Activated naive CD4-positive, alpha-beta T cell treated with anti-CD3 and anti-CD28 coated beads, Interleukin-2, amount 50 U/mL, for 24 hours (primary cell): ENCODE results near the gene DYNLL1.
"Not testable (repeated sequence)": the region's sequence is repeated elsewhere in the genome, so short reads cannot be mapped to it uniquely, and the experiment has no call there.

Source experiments
- H3K27ac Mint-ChIP-seq: one replicate; pipeline ENCODE4 v1.8.0; 2021; ENCODE audit warnings: mild to moderate bottlenecking, mixed read lengths
- H3K27me3 Mint-ChIP-seq: one replicate; pipeline ENCODE4 v1.8.0; 2021; ENCODE audit warnings: mixed read lengths
- H3K36me3 Mint-ChIP-seq: one replicate; pipeline ENCODE4 v1.8.0; 2021; ENCODE audit warnings: mixed read lengths
- H3K4me1 Mint-ChIP-seq: one replicate; pipeline ENCODE4 v1.8.0; 2021; ENCODE audit warnings: mixed read lengths
- H3K4me3 Mint-ChIP-seq: one replicate; pipeline ENCODE4 v1.8.0; 2021; ENCODE audit warnings: mild to moderate bottlenecking, mixed read lengths
- H3K9me3 Mint-ChIP-seq: one replicate; pipeline ENCODE4 v1.8.0; 2021; ENCODE audit warnings: mixed read lengths

Gene DYNLL1

DNA sequence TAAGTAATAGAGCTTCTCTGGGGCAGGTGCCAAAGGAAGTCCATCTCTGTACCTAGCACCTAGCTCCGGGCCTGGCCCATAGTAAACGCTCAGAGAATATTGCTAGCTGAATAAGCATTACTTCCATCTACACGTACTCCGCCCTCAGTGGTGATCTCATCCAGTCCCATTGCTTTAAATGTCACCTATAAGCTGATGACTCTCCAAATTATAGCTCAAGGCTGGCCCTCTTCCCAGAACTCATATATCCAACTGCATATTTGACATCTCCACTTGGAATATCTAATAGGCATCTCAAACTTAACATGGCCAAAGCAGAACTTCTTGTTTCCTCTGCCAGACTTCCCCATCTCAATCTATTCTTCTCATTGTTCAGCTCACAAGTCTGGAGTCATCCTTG lies 6.9 kb upstream of the DYNLL1 start:
- H3K36me3 Mint-ChIP-seq, result no peaks in the 10 kb centered on the region
- H3K4me3 Mint-ChIP-seq, result no peak overlapping the region
- H3K27ac Mint-ChIP-seq, result no peak overlapping the region
- H3K9me3 Mint-ChIP-seq, result no peaks in the 10 kb centered on the region
- H3K27me3 Mint-ChIP-seq, result no peaks in the 10 kb centered on the region
- H3K4me1 Mint-ChIP-seq, result no peaks in the 10 kb centered on the region

DNA sequence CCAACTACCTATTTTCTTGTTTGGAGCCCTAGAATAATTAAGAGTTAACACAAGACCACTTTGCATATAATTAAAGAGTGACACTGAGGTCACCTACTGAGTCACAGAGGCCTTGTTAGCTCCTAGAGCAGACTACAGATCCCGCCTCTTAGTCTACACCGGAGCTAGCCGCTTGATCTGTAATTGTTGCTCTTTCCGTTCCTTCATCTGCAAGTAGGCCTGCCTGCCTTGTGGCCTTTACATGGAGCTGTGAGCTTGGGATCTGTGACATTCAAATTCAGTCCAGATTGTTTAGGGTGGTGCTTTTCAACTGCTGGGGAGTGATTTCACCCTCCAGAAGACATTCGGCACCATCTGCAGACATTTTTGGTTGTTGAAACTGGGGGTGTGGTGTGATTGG lies 5.6 kb upstream of the DYNLL1 start:
- Mint-ChIP-seq H3K4me1 (peaks cover 6% of the 10 kb centered on the region), H3K9me3 (no peaks in the 10 kb centered on the region), H3K27ac (no peak overlapping the region), H3K36me3 (no peaks in the 10 kb centered on the region), H3K4me3 (no peak overlapping the region), H3K27me3 (no peaks in the 10 kb centered on the region)

- Mint-ChIP-seq H3K4me1 (peaks cover 8% of the 10 kb centered on the region), H3K27me3 (no peaks in the 10 kb centered on the region), H3K9me3 (no peaks in the 10 kb centered on the region), H3K27ac (no peak overlapping the region), H3K4me3 (no peak overlapping the region), H3K36me3 (no peaks in the 10 kb centered on the region)
These were observed 4.9 kb upstream of the DYNLL1 start for GRCh38 chr12:120490833-120491512.

DNA sequence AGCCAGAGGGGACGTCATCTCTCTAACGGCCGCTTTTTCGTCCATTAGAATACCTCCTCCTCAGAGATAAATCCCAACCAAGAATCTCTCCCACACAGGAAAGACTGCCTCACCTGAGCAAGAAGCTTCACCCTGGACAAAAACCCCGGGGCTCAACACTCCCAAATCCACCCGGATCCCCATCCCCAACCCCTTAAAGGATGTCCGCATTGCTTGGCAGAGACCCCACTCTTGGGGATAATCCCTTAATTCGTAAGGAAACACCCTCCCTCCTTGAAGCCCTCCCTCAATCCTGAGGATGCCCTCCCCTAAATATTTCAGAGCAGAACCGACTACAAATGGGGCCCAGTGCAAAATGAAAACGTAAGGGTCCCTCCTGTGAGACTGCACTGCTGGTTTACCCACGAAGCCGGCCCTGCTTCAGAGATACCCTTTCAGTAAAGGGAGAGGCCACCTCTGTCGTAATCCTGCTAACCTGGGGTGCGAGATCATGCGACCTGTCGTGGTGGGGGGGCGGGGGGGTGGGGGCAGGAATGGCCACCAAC lies 655 bp upstream of the DYNLL1 start:
- H3K27ac Mint-ChIP-seq, result peak overlapping the region; percentile 72
- no peaks in the 10 kb centered on the region for H3K27me3 Mint-ChIP-seq
- no peaks in the 10 kb centered on the region for H3K9me3 Mint-ChIP-seq
- H3K4me1 Mint-ChIP-seq, result peaks cover 28% of the 10 kb centered on the region
- H3K36me3 Mint-ChIP-seq, result peaks cover 5% of the 10 kb centered on the region
- peak overlapping the region; percentile 96 for H3K4me3 Mint-ChIP-seq

GRCh38 chr12:120496413-120497340 lies 764 bp downstream of the DYNLL1 start:
- Mint-ChIP-seq H3K4me1 (peaks cover 33% of the 10 kb centered on the region), H3K4me3 (peak overlapping the region; percentile 96), H3K9me3 (no peaks in the 10 kb centered on the region), H3K27me3 (no peaks in the 10 kb centered on the region), H3K27ac (peak overlapping the region; percentile 59), H3K36me3 (peaks cover 5% of the 10 kb centered on the region)

DNA sequence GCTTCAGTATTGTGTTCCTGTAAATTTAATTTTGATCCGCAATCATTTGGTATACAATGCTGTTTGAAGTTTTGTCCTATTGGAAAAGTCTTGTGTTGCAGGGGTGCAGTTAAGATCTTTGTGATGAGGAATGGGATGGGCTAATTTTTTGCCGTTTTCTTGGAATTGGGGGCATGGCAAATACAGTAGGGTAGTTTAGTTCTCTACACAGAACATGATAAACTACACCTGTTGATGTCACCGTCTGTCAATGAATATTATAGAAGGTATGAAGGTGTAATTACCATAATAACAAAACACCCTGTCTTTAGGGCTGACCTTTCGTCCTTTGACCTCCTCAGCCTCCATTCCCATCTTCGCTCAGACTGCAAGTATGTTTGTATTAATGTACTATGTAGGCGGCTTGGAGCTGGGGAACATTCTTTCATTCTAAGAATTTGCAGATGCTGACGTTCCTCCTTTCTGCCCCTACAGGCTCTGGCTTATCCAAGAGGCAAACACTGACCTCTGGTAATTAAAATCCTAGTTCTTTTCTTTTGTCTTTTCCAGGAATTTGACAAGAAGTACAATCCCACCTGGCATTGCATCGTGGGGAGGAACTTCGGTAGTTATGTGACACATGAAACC lies 1.7 kb downstream of the DYNLL1 start:
- peaks cover 33% of the 10 kb centered on the region for H3K4me1 Mint-ChIP-seq
- H3K36me3 Mint-ChIP-seq, result peaks cover 5% of the 10 kb centered on the region
- H3K27me3 Mint-ChIP-seq, result no peaks in the 10 kb centered on the region

GRCh38 chr12:120498870-120499515 lies 3.1 kb downstream of the DYNLL1 start:
- no peak overlapping the region for H3K4me3 Mint-ChIP-seq

More for the DNA sequence above, 1.7 kb downstream of the DYNLL1 start:
- Mint-ChIP-seq H3K4me3 (peak overlapping the region; percentile 96), H3K27ac (peak overlapping the region; percentile 1), H3K9me3 (no peaks in the 10 kb centered on the region)

DNA sequence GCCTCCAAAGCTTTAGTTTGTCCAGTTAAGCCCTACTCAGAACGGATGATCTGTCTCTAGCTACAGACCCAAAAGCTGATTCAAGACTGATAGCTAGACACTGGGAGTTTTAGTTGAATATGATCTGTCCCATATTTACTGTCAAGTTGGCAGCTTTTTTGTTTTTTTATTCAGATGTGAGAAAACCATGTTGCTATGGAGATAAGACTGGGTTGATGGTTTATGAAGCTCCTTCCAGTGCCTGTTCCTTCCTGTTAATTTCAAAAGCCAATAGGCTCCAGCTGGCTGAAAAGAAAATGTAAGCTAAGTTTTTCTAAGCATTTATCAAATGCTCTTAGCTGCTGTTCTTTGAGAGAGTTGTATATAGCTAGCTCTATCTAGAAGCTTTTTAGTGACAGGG lies 4.7 kb downstream of the DYNLL1 start:
- Mint-ChIP-seq H3K36me3 (peaks cover 7% of the 10 kb centered on the region), H3K27ac (no peak overlapping the region), H3K27me3 (no peaks in the 10 kb centered on the region), H3K9me3 (no peaks in the 10 kb centered on the region), H3K4me1 (peaks cover 25% of the 10 kb centered on the region), H3K4me3 (no peak overlapping the region)

More at GRCh38 chr12:120498870-120499515, 3.1 kb downstream of the DYNLL1 start:
- H3K36me3 Mint-ChIP-seq, result peaks cover 7% of the 10 kb centered on the region
- no peaks in the 10 kb centered on the region for H3K27me3 Mint-ChIP-seq
- H3K9me3 Mint-ChIP-seq, result no peaks in the 10 kb centered on the region
- H3K27ac Mint-ChIP-seq, result no peak overlapping the region
- peaks cover 33% of the 10 kb centered on the region for H3K4me1 Mint-ChIP-seq

- no peaks in the 10 kb centered on the region for H3K9me3 Mint-ChIP-seq
- H3K27ac Mint-ChIP-seq, result no peak overlapping the region
- H3K4me3 Mint-ChIP-seq, result no peak overlapping the region
- H3K4me1 Mint-ChIP-seq, result peaks cover 6% of the 10 kb centered on the region
- H3K27me3 Mint-ChIP-seq, result no peaks in the 10 kb centered on the region
- H3K36me3 Mint-ChIP-seq, result peaks cover 6% of the 10 kb centered on the region
These were observed 8.7 kb downstream of the DYNLL1 start for GRCh38 chr12:120504587-120504986.

GRCh38 chr12:120508537-120508936 lies 12.6 kb downstream of the DYNLL1 start:
- Mint-ChIP-seq H3K27ac (no peak overlapping the region), H3K4me3 (no peak overlapping the region), H3K36me3 (peaks cover 7% of the 10 kb centered on the region), H3K4me1 (no peaks in the 10 kb centered on the region), H3K9me3 (no peaks in the 10 kb centered on the region), H3K27me3 (no peaks in the 10 kb centered on the region)

DNA sequence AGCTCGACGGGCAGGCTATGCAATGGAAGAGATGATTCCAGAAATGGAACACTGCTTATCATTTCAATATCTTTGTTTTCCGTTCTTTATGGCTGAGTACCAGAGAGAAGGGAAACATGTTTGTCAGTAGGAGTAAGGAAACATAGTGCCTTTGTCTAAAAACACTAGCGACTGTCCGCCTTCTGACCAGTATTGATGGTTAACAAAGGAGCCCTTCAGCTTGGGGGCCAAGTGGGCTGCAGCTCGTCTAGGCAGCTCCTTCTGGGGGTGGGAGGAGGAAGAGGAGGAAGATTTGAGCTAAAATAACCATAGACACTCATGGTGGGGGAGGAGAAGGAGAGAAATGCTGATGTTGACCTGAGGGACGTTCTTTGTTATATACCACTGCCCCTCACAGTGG lies 18.1 kb downstream of the DYNLL1 start:
- peaks cover 11% of the 10 kb centered on the region for H3K36me3 Mint-ChIP-seq
- no peak overlapping the region for H3K4me3 Mint-ChIP-seq
- no peaks in the 10 kb centered on the region for H3K9me3 Mint-ChIP-seq
- no peaks in the 10 kb centered on the region for H3K27me3 Mint-ChIP-seq
- H3K27ac Mint-ChIP-seq, result no peak overlapping the region
- H3K4me1 Mint-ChIP-seq, result peaks cover 3% of the 10 kb centered on the region

DNA sequence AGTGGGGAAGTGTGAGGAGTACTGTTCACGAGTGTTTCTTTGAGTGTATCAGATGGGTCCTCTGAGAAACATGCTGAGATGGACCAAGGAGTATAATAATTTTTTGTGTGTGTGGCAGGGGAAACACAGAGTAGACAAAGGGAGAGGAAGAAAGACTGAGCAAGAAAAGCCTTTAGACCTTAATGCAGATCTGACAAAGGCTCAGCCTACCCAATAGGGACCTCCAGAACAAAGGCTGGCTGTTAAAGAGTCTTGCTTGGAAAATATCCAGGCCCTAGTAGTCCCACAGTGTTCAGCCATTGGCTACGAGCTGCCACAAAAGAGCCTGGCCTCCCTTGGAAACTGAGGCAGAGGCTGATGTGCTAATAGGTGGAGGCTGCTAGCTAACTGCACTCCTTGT lies 19.6 kb downstream of the DYNLL1 start:
- Mint-ChIP-seq H3K4me3 (no peak overlapping the region), H3K27me3 (no peaks in the 10 kb centered on the region), H3K36me3 (peaks cover 8% of the 10 kb centered on the region), H3K9me3 (no peaks in the 10 kb centered on the region), H3K4me1 (peaks cover 3% of the 10 kb centered on the region), H3K27ac (no peak overlapping the region)

DNA sequence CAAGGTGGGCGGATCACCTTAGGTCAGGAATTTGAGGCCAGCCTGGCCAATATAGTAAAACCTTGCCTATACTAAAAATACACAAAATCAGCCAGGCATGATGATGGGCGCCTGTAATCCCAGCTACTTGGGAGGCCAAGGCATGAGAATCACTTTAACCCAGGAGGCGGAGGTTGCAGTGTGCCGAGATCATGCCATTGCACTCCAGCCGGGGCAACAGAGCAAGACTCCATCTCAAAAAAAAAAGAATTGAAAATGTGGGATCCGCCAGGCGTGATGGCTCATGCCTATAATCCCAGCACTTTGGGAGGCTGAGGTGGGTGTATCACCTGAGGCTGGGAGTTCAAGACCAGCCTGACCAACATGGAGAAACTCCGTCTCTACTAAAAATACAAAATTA lies 23.4 kb downstream of the DYNLL1 start:
- H3K36me3 Mint-ChIP-seq, H3K9me3 Mint-ChIP-seq, H3K27ac Mint-ChIP-seq, H3K4me3 Mint-ChIP-seq, H3K27me3 Mint-ChIP-seq, H3K4me1 Mint-ChIP-seq: not testable (repeated sequence)

GRCh38 chr12:120522568-120522967 lies 26.7 kb downstream of the DYNLL1 start:
- H3K4me3 Mint-ChIP-seq, result no peak overlapping the region
- H3K4me1 Mint-ChIP-seq, result peaks cover 5% of the 10 kb centered on the region
- no peaks in the 10 kb centered on the region for H3K9me3 Mint-ChIP-seq
- H3K36me3 Mint-ChIP-seq, result peaks cover 2% of the 10 kb centered on the region
- H3K27ac Mint-ChIP-seq, result no peak overlapping the region
- H3K27me3 Mint-ChIP-seq, result no peaks in the 10 kb centered on the region

DNA sequence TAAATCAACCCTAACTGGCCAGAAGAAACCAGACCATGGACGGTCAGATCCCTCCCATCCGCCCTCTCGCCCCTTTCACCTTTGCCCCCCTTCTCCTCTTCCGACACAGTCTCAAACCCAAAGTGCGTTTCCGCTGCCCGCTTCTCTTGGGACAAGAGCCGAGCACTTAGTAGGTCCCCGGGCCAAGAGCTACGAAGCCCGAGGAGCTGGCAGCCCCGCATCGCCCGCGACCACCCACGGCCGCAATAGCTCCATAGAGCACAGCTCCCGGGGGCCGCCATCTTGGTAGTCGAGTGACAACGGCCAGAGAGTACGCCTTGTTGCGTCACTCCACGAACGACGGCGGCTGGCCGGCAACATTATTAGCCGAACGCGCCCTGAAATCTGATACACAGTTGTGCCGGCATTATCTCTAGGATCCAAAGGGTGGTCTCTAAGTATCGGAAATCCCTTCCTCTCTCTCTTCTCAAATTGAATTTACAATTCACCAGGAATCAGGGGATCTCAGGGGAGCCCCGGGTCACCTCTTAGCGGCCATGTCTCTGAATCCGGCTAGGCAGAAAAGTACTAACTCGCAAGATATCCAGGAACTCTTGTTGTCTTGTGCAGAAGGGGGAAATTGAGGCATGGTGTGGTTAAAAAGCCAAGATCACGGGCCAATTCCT lies 33.1 kb downstream of the DYNLL1 start, which contains the start of gene COQ5:
TSS of gene COQ5 (minus strand) at position 298 of the 665 bp plus-strand sequence. CDS start at position 281, 17 bp downstream.
- Mint-ChIP-seq H3K4me1 (peaks cover 20% of the 10 kb centered on the region), H3K9me3 (no peaks in the 10 kb centered on the region), H3K27ac (peak within 1 kb of the TSS; percentile 100), H3K4me3 (peak within 1 kb of the TSS; percentile 100), H3K36me3 (peaks cover 2% of the 10 kb centered on the region), H3K27me3 (no peaks in the 10 kb centered on the region)
